ENCODE measurements around the gene TNC.

The TNC gene

DNA sequence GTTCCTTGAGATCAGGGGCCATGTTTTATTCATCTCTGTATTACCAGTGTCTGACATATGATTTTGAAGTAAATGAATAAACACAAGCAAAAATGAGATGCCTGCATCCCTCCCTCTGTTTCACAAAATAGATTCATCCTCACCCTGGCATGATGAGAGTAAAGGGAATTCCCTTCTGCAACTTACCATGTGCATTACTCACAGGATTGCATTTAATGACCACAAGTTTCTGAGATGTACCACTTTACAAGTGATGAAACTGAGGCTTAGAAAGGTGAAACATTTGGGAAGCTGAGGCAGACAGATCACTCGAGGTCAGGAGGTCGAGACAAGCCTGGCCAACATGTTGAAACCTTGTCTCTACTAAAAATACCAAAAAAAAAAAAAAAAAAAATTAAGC lies 113.4 kb downstream of the TNC start:
- Mint-ChIP-seq H3K36me3 (ENCODE audit: low read depth) (no peaks in the 10 kb centered on the region), H3K9me3 (no peaks in the 10 kb centered on the region), H3K27ac (peak overlapping the region; percentile 85), H3K4me1 (ENCODE audit: low read depth) (peaks cover 84% of the 10 kb centered on the region), H3K4me3 (no peak overlapping the region), H3K27me3 (no peaks in the 10 kb centered on the region)

DNA sequence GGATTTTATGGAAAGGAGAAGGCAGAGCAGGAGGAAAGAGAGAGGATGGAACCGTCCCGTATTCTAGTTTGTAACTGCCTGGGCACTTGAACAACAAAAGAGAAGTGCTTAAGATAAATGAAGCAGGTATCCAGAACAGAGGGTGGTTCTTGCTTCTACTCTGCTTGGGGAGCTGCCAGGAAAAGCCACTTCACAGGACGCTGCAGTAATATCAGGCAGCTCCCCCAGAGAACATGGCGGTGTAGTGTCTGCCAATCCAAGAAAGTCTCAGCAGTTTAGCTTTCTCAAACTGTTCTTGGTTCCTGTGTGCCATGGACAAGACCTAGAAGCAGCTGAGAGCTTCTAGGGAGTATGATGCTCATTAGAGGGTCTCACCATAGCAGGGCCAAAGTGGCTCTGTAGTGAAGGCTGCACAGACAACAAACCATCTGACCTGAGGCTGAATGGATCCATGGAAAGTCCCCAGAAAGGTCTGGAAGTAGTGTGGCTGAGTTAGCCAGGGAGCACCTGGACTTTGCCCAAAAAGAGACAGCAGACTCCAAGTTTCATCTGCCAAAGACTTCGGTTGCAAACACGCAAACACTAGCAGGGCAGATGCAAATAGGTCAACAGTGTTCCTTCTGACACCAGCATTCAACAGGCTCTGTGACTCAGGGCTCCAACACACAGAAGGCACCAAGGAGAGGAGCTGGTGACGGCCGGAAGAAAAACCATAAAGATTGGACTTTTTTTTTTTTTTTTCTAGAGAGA lies 115.4 kb downstream of the TNC start:
- H3K36me3 Mint-ChIP-seq (ENCODE audit: low read depth) = no peaks in the 10 kb centered on the region
- peaks cover 68% of the 10 kb centered on the region for H3K4me1 Mint-ChIP-seq (ENCODE audit: low read depth)
- H3K27ac Mint-ChIP-seq = no peak overlapping the region
- no peaks in the 10 kb centered on the region for H3K9me3 Mint-ChIP-seq
- H3K4me3 Mint-ChIP-seq = no peak overlapping the region
- H3K27me3 Mint-ChIP-seq = no peaks in the 10 kb centered on the region

DNA sequence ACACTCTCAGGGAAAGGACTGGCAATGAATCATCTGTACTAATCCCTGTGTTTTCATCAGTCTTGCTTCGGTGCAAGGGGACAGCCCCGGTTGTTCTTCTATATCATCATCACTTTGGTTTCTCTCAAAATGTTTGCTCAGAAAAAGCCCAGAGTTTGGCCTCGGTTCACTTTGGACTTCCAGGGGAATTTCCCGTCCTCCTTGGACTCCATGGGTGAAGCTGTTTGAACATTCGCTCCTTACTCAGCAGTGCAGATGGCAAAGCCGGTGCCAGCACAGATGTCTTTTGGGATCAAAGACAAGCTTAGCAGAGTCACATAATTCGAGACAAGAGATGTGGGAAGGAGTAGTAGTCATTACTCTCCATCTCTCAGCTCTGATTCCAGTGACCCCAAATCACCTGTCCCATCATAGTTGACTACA lies 117.7 kb downstream of the TNC start:
- no peaks in the 10 kb centered on the region for H3K27me3 Mint-ChIP-seq
- H3K27ac Mint-ChIP-seq = peak overlapping the region; percentile 84
- no peaks in the 10 kb centered on the region for H3K36me3 Mint-ChIP-seq (ENCODE audit: low read depth)
- peak overlapping the region; percentile 55 for H3K4me3 Mint-ChIP-seq
- H3K9me3 Mint-ChIP-seq = no peaks in the 10 kb centered on the region
- H3K4me1 Mint-ChIP-seq (ENCODE audit: low read depth) = peaks cover 61% of the 10 kb centered on the region

DNA sequence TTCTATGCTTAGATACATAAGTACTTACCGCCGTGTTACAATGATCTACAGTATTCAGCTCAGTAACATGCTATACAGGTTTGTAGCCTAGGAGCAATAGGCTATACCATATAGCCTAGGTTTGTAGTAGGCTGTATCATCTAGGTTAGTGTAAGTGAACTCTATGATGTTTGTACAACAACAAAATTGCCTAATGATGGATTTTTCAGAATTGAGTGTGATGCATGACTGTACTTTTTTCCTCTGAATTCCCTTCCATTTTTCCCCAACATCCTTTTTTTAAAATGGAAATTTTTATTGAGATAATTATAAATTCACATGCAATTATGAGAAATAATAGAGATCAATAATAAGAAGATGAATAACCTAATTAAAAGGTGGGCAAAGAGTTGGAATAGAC lies 119.6 kb downstream of the TNC start:
- H3K4me3 Mint-ChIP-seq = no peak overlapping the region
- H3K27me3 Mint-ChIP-seq = no peaks in the 10 kb centered on the region
- H3K36me3 Mint-ChIP-seq (ENCODE audit: low read depth) = no peaks in the 10 kb centered on the region
- H3K27ac Mint-ChIP-seq = no peak overlapping the region
- peaks cover 63% of the 10 kb centered on the region for H3K4me1 Mint-ChIP-seq (ENCODE audit: low read depth)
- no peaks in the 10 kb centered on the region for H3K9me3 Mint-ChIP-seq

DNA sequence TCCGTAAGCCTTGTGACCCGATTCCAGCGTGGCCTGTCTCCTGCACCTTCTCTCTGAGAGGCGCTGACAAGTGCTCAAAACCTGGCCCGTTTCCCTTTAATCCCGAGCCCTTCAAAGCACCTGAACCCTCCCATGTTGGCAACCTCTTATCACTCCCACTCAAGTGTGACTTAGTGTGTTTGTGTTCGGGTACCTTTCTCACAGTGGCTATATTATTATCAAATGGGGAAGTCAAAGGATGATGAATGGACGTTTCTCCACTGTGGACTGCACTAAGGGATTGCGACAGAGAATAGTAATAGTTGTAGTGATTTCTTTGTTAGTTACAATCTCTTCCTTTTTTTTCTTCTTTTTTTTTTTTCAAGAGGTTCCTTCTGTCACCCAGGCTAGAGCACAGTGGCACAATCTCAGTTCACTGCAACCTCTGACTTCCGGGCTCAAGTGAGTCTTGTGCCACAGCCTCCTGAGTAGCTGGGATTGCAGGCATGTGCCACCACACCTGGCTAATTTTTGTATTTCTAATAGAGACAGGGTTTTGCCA lies 122.2 kb downstream of the TNC start:
- no peak overlapping the region for H3K4me3 Mint-ChIP-seq
- no peaks in the 10 kb centered on the region for H3K27me3 Mint-ChIP-seq
- H3K4me1 Mint-ChIP-seq (ENCODE audit: low read depth) = peaks cover 70% of the 10 kb centered on the region
- no peaks in the 10 kb centered on the region for H3K9me3 Mint-ChIP-seq
- peak overlapping the region; percentile 22 for H3K27ac Mint-ChIP-seq
- no peaks in the 10 kb centered on the region for H3K36me3 Mint-ChIP-seq (ENCODE audit: low read depth)

DNA sequence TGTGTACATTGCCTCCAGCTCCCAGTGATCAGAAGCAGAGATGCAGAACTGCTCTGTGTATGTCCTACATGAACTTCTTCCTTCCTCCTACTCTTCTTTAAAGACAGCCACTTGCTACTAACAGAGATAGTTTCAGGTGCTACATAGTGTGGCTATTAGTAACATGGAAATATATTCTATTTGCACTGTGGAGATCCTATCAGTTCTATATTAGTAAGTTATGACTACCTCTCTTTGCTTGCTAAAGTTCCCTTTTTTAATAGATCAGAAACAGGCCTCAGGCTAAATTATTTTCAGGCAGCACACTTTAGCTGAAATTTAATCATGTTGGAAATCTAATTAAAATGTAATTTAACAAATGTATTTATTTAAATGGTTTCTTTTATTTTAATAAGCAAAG lies 123.2 kb downstream of the TNC start:
- no peaks in the 10 kb centered on the region for H3K36me3 Mint-ChIP-seq (ENCODE audit: low read depth)
- H3K27me3 Mint-ChIP-seq = no peaks in the 10 kb centered on the region
- peaks cover 70% of the 10 kb centered on the region for H3K4me1 Mint-ChIP-seq (ENCODE audit: low read depth)
- no peaks in the 10 kb centered on the region for H3K9me3 Mint-ChIP-seq
- peak overlapping the region; percentile 50 for H3K27ac Mint-ChIP-seq
- no peak overlapping the region for H3K4me3 Mint-ChIP-seq

DNA sequence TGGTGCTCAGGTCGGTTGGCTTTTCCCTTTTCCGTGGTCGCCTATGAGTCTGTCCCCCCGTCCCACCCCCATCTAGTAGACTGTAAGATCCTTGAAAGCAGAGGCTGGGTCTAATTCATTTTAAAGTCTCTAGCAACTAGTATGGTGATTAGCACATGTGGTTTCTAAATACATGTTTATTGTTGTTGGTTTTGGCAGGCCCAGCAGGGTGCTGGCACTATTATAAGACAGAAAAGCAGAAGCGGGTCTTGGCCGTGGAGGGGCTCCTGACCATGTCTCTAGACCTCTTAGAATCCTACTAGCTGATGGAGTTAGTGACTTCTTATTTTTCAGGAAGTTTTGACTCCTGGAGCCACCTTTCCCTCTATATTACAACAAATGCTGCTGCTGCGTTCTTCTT lies 126.1 kb downstream of the TNC start:
- Mint-ChIP-seq H3K36me3 (ENCODE audit: low read depth) (no peaks in the 10 kb centered on the region), H3K4me1 (ENCODE audit: low read depth) (peaks cover 89% of the 10 kb centered on the region), H3K27me3 (no peaks in the 10 kb centered on the region), H3K9me3 (no peaks in the 10 kb centered on the region), H3K4me3 (no peak overlapping the region), H3K27ac (no peak overlapping the region)

DNA sequence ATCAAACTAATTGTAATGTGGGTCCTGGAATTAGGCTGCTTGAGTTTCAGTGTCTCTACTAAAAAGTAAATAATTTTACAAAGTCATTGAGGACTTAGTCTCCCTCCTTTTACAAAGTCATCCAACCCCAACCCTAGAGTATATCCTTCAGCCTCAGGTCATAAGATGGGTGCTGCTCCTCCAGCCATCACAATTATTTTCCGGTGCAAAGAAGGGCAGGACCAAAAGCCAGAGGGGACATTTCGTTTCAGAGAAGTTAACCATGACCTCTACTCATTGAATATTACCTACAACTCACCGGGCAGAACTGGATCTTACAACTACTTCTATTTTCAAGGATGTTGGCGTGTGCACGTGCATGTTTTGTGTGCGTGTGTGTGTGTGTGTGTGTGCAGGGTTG lies 127.1 kb downstream of the TNC start:
- Mint-ChIP-seq H3K4me3 (no peak overlapping the region), H3K36me3 (ENCODE audit: low read depth) (no peaks in the 10 kb centered on the region), H3K27me3 (no peaks in the 10 kb centered on the region), H3K27ac (peak overlapping the region; percentile 16), H3K4me1 (ENCODE audit: low read depth) (peaks cover 84% of the 10 kb centered on the region), H3K9me3 (no peaks in the 10 kb centered on the region)

DNA sequence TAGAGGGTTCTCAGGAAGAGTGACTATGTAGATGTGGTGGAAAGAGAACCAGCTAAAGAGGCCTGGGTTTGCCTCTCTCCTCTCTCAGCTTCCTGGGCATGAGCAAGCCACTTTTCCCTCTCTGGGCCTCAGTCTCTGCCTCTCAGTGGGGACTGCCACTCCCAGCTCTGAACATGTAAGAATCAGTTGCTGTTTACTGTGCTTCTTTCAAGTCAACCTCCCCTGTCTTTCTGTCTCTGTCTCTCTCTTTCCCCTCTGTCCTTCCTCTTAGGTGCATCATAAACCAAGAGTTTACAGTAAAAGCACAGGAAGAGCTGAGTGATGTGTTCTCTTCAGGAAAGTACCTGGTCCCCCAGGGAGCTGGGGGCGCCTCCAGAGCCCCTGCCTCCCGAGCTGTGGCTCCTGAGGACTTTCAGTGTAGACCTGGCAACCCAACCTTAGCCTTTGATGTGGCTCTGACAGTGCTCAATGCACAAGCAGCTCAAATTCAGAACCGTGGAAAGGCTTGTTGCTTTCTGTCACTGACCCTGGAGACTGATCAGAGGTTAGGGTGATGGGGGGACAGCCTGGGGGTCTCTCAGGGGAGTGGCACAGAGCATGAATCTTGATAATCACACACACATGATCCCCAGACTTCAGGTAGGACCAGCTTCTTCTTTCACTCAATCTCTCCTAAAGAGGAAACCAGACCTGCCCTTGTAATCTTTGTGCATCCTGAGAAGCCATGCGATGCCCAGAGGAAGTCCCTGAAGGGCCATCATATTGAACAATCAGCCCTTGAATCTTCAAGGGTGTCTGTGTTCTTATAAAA lies 128.2 kb downstream of the TNC start:
- H3K36me3 Mint-ChIP-seq (ENCODE audit: low read depth) = no peaks in the 10 kb centered on the region
- H3K9me3 Mint-ChIP-seq = no peaks in the 10 kb centered on the region
- peaks cover 77% of the 10 kb centered on the region for H3K4me1 Mint-ChIP-seq (ENCODE audit: low read depth)

DNA sequence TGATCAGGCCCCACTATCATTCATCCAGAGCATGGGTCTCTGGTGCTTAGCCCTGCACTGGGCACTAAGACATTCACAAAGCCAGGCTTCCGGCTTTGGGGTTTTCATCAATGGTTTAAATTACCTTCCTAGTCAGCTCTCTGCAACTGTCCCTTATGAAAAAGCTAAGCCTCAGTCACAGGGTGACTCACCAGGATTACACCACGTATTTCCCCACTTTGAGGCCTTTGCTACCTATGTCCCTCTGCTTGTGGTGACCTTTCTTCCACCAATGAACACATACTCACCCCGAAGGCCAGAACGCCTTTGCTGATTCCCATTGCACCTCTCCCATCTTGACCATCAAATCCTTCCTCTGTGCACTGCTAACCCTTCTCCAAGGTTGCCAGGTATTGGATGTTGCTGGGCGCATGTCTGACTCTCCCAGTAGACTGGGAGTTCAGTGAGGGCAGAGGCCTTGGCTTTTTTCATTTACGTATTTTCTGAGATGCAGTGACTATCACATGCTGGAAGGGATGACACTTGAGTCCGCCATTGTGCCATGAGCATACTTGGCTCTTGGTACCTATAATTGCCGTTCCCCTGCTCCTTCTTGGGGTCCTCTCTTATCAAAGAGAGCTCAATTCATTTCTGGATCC lies 128.9 kb downstream of the TNC start:
- Mint-ChIP-seq H3K36me3 (ENCODE audit: low read depth) (no peaks in the 10 kb centered on the region), H3K4me3 (peak overlapping the region; percentile 51), H3K27ac (peak overlapping the region; percentile 98), H3K4me1 (ENCODE audit: low read depth) (peaks cover 69% of the 10 kb centered on the region), H3K27me3 (no peaks in the 10 kb centered on the region), H3K9me3 (no peaks in the 10 kb centered on the region)

More for the DNA sequence above, 128.2 kb downstream of the TNC start:
- Mint-ChIP-seq H3K27me3 (no peaks in the 10 kb centered on the region), H3K4me3 (peak overlapping the region; percentile 51), H3K27ac (peak overlapping the region; percentile 98)

DNA sequence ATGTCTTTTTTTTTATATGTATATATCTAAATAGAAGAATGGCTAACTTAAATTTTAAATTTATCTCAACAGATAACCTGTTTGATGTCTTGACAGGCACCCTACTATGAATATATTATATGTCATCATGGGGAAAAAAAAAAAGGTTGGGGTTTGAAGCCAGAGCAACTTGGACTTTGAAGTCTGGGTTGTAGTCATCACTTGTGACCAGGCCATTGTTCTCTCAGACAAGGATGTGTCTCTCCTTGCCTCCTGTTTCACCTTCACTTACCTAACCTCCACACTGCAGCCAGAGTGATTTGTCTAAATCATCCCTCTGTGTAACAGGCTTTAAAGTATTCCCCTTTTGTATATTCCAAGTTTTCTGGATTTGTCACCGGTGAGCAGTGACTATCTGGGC lies 130.8 kb downstream of the TNC start:
- Mint-ChIP-seq H3K27ac (no peak overlapping the region), H3K9me3 (no peaks in the 10 kb centered on the region), H3K4me1 (ENCODE audit: low read depth) (peaks cover 50% of the 10 kb centered on the region), H3K36me3 (ENCODE audit: low read depth) (no peaks in the 10 kb centered on the region), H3K4me3 (no peak overlapping the region), H3K27me3 (no peaks in the 10 kb centered on the region)

DNA sequence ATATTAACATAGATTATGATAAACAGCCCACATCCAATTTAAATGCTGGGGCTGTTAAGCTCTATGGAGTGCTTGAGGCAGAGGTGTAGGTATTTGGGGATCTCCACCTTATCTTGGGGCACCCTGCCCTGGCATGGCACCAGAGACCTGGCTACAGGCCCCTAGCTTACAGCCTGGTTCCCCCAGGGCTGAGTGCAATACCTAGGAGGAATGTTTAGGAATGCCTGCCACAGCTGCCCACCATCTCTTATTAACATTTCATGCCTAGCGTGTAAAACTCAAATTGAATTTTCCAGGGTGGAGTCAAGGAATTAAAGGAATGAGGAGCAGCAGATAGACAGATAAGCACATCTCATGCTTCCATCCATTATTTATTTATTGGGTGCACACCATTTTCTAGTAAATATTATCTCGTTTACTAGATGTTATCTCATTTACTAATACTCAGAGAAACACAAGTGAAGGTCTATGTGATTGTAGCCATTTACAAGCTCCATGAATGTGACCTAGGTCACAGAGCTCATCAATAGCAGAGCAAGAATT lies 131.9 kb downstream of the TNC start:
- Mint-ChIP-seq H3K4me3 (no peak overlapping the region), H3K4me1 (ENCODE audit: low read depth) (peaks cover 39% of the 10 kb centered on the region), H3K27ac (no peak overlapping the region), H3K36me3 (ENCODE audit: low read depth) (no peaks in the 10 kb centered on the region), H3K27me3 (no peaks in the 10 kb centered on the region), H3K9me3 (no peaks in the 10 kb centered on the region)

DNA sequence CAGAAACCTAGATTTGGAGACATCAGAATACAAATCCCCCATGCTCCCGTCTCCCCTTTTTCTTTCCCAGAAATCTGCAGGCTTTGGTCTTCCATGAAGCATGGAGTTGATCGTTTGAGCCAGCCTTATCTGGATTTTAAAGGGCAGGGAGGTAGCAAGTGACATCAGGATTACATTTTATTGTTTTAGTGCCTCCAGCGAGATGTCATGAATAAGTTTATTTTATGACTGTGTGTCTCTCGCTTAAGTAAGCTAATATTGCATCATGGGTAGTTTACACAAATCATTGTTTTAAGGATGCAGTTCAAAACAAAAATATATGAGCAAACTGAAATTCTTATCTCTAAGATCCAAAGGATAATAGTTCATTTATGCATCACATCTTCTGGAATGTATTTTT lies 136.9 kb downstream of the TNC start:
- Mint-ChIP-seq H3K27ac (no peak overlapping the region), H3K4me1 (ENCODE audit: low read depth) (no peaks in the 10 kb centered on the region), H3K4me3 (no peak overlapping the region)

DNA sequence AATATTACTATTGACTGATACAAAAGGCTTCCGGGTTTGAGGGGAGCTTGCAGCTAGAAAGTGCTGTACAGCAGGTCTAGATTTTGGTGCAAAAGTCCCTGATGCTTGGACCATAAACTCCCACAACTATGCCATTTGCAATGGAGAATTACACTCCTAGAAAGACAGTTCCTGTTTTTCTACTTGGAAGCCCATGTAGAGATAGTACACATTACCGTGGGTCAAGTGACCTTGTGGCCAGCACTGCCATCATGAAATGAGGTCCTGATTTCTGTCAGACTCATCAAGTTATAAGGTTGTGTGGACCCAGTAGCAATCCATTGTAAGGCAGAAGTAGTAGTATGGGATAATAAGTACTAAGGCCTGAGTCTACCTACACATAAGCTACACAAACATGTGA lies 144.7 kb downstream of the TNC start:
- H3K36me3 Mint-ChIP-seq (ENCODE audit: low read depth) = no peaks in the 10 kb centered on the region
- no peaks in the 10 kb centered on the region for H3K9me3 Mint-ChIP-seq
- no peak overlapping the region for H3K4me3 Mint-ChIP-seq
- H3K4me1 Mint-ChIP-seq (ENCODE audit: low read depth) = peaks cover 16% of the 10 kb centered on the region
- H3K27me3 Mint-ChIP-seq = peaks cover 3% of the 10 kb centered on the region
- no peak overlapping the region for H3K27ac Mint-ChIP-seq

More for the DNA sequence above, 136.9 kb downstream of the TNC start:
- no peaks in the 10 kb centered on the region for H3K9me3 Mint-ChIP-seq
- H3K27me3 Mint-ChIP-seq = peaks cover 8% of the 10 kb centered on the region
- no peaks in the 10 kb centered on the region for H3K36me3 Mint-ChIP-seq (ENCODE audit: low read depth)
